ENCODE results near the gene FHIT.

FHIT gene

DNA sequence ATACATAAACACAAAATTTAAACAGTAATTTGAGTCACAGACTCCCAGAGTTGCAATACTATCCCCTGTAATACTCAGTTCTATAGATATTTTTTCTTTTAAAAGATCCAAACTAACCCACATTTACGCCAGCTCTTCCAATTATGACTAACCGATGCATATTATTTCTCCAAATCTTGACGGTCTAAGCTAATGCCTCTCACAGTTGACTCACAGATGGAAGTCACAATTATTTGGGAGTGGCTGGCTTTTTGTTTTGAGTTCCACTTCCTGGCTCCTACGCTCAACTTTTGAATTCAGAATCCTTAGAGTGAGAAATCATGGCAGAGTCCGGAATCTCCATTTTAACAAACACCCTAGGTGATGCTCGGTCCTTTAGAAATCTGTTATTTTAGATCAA is 749.9 kb downstream of the FHIT start:
- no peak for DNase-seq (ENCODE audit: low read depth in 3 of 3)

- no peak for DNase-seq (ENCODE audit: low read depth in 3 of 3)
Observed at GRCh38 chr3:60497902-60498301, 753.4 kb downstream of the FHIT start.

DNA sequence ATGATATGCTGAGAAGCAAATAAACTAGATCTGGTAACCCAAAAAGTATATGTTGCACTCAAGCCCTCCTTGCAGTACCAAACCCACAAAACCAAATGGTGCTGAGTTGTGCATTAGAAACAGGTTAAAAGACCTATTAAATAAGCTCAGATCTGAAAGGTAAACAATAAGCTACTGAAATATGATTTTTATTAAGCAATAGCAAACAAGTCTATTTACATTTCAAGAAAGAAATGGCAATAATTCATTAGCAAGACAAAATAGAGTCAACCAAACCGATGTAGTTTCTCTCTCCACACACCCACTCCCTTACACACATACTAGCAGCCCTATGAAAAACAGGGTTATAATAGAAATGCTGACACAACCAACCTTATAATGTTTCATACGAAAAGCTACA is 760.3 kb downstream of the FHIT start:
- no peak for DNase-seq (ENCODE audit: low read depth in 3 of 3)

GRCh38 chr3:60475096-60475495 is 776.2 kb downstream of the FHIT start:
- no peak for DNase-seq (ENCODE audit: low read depth in 3 of 3)

GRCh38 chr3:60469481-60469880 is 781.8 kb downstream of the FHIT start:
- no peak for DNase-seq (ENCODE audit: low read depth in 3 of 3)

- DNase-seq (ENCODE audit: low read depth in 3 of 3): no peak
Observed at GRCh38 chr3:60463685-60464084, 787.6 kb downstream of the FHIT start.

DNA sequence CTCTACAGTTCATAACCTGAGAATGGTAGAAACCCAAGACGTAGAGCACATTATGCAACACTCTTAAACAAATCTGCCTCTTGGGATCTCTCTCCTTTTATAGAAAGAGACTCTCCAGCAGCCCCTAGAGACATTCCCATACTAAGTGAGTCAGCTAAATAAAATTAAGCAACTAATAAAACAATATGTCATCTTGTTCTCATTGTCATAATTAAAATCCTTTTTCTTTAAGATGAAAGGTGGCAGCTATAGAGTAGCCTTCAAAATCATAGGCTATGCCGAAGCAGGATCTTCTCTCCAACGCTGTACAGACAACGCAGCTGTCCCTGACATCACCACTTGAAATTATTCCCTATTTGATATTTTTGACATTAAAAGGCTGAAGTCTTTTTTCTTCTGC is 790.0 kb downstream of the FHIT start:
- DNase-seq (ENCODE audit: low read depth in 3 of 3): no peak

DNA sequence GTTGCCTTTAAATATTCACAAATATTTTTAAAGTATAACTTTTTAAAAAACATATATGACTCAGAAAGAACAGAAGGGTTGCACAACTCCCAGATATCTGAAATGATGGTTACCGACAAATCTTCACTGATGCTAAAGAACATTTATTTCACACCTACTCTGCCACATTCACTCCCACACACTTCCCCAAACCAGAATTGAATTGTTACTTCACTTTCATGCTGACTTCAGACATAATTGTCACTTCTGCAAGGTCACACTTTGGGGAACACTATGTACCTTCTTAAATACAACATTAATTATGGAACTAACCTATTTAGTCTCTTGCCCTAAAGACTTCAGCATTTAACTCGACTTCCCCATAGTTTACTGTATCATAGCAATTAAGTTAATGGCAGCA is 795.1 kb downstream of the FHIT start:
- DNase-seq (ENCODE audit: low read depth in 3 of 3): no peak

DNA sequence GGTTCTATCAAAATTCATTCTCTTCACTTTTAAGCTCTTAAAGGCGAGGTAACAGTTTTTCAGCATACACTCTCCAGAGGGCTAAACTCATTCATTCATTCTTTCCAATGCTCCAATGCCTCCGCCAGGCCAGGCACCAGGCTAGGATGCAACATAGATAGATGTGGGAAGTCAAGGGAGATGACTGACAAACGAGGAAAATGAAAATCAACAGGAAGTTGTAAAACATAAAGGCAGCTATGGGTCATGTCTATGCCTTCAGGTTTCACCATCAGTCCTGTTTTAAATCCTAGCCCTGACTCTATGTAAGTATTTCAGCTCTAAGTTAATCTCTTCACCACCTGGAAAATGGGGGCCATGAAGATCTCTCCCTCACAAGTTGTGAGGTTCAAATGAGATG is 797.9 kb downstream of the FHIT start:
- DNase-seq (ENCODE audit: low read depth in 3 of 3): no peak

GRCh38 chr3:60448696-60449095 is 802.6 kb downstream of the FHIT start:
- DNase-seq (ENCODE audit: low read depth in 3 of 3): no peak

GRCh38 chr3:60445446-60445845 is 805.8 kb downstream of the FHIT start:
- no peak for DNase-seq (ENCODE audit: low read depth in 3 of 3)

DNA sequence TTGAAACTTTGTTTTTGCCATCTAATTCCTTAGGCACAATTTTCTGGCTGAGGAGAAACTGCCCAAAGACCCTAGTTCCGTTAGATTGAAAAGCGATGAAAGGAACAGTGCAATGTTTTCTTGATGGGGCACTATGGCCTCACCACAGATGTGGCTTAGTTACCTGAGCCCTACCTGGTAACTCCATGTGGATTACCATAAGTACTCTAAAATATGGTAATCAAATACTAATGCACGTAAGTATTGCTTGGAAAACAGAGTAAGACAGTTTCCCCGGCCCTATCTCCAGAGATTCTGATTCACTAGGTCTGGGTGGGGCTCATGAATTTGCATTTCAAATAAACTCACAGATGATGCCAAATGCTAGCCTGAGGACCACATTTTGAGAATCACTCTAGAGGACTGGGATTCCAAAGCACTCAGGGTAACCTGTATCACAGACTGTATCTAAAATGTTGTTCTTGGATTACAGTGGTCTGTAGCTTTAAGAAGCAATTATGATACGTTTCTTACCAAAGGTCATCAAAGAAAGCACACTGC is 806.3 kb downstream of the FHIT start:
- no peak for DNase-seq (ENCODE audit: low read depth in 3 of 3)

DNA sequence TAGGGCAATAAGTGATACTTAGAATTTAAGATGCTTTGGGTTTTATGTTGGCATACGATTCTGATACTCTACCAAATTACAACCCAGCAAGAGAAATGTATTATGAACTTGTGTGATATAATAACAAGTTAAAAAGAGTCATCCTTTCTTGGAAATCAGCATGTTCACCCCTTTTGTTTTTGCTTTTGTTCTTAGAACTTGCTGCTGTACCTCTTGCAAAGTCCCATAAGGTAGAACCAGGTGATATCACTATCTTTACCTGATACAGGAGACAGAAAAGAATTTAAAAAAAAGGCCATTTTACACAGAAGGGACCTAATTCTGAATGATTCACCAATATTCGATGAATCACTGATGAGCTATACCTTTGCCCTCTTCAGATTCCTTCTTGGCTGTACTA is 810.4 kb downstream of the FHIT start:
- no peak for DNase-seq (ENCODE audit: low read depth in 3 of 3)

DNA sequence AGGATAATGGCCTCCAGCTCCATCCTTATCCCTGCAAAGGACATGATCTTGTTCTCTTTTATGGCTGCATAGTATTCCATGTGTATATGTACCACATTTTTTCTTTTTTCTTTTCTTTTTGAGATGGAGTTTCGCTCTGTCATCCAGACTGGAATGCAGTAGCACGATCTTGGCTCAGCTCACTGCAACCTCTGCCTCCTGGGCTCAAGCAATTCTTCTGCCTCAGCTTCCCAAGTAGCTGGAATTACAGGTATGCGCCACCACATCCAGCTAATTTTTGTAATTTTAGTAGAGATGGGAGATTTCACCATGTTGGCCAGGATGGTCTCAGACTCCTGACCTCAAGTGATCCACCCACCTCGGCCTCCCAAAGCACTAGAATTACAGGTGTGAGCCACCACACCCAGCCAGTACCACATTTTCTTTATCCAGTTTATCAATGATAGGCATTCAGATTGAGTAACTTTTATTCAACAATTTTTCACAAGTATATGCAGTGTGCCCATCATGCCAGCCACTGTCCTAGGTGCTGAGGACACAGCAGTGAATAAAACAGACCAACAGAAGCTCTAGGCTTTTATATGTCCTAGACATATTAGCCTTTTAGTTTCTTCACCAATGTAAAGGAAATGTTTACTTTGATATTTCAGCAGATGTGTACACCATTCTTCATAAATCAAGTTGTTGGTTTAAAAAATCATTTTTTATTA is 815.2 kb downstream of the FHIT start:
- DNase-seq (ENCODE audit: low read depth in 3 of 3): no peak

GRCh38 chr3:60434950-60435349 is 816.3 kb downstream of the FHIT start:
- DNase-seq (ENCODE audit: low read depth in 3 of 3): no peak

GRCh38 chr3:60434323-60434722 is 816.9 kb downstream of the FHIT start:
- DNase-seq (ENCODE audit: low read depth in 3 of 3): no peak

GRCh38 chr3:60431599-60431958 is 819.7 kb downstream of the FHIT start:
- no peak for DNase-seq (ENCODE audit: low read depth in 3 of 3)

DNA sequence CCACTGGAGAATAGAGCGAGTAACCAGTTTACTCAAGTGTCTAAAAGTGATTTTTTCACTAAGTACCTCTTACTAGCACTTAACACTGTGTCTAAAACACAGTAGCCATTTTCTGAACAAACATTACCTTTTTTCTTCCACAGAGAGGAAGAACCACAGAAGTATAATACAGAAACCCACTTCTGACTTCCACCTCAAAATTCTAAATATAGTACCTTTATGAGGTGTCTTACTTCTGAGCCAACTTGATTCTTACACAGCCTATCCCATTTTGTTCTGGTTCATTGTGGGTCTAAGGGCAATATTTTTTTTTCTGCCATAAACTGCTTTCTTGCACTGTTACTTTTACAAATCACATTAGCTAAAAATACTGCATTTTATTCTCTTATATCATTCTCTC is 821.0 kb downstream of the FHIT start:
- DNase-seq (ENCODE audit: low read depth in 3 of 3): no peak

- DNase-seq (ENCODE audit: low read depth in 3 of 3): no peak
Observed at GRCh38 chr3:60427109-60427508, 824.1 kb downstream of the FHIT start.

DNA sequence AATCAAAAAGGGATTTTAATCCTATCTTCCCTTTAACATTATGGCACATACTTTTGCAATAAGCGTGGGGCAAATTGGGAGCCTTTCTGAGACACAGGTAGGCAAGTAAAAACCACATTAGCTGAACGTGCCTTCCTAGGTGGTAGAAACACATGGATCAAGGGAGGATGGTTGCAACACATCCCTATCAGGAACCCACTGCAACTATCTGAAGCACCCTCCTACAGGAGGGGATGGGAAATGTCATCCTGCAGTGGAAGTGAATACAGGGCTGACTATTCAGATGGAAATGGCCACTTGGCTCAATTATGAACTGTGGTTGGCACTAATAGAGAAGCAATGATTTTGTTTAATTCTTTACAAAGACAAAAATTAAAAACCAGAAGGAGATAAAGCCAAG is 826.3 kb downstream of the FHIT start:
- no peak for DNase-seq (ENCODE audit: low read depth in 3 of 3)

- DNase-seq (ENCODE audit: low read depth in 3 of 3): no peak
Observed at GRCh38 chr3:60424034-60424433, 827.2 kb downstream of the FHIT start.

- no peak for DNase-seq (ENCODE audit: low read depth in 3 of 3)
Observed at GRCh38 chr3:60423556-60423955, 827.7 kb downstream of the FHIT start.

DNA sequence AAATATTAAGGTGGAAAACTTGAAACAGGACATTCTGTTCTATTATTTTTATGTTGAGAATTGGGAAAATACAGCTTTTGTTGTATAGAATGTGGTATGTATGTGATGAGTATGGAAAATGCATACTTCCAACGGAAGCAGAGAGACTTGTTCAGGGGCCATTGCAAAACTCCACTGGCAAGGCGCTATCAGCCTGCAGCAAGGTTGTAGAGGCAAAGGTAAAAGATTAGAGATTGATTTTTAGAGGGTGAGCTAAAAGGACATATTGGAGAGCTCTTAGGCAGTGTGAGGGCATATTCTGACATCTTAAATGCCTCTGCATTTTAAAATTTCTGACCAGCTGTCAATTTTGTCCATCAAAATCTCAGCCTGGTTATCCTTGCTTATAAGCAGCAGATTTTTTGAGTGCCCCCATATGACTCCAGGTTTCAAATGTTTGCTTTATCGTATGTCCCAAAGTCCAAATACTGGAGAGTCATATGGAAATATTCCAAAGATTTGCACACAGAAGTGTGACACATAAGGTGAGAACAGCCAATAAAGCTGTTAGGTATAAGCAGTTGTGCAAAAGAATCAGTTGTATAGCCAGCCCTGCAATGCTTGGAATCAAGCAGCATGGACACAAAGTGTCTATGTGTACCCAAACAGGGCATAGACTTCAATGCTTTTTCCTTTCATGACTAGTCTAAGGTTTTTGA is 829.4 kb downstream of the FHIT start:
- no peak for DNase-seq (ENCODE audit: low read depth in 3 of 3)

DNA sequence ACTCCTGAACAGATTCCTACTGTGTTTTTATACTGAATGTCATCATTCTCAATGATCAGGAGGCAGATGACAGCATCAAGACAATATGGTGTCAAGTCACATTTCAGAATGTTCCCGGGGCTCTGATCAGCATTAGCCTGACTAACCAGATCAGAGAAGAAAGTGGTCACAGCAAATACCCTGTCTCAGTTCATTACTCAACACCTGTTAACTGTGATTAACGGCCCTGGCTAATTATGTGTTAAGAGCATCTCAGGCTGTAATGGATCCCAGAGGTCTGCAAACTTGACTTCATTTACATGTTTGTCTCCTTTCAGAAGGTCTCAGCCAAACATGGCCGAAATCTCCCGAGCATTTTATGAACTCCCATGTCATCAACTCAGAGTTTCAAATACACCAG is 833.7 kb downstream of the FHIT start:
- DNase-seq (ENCODE audit: low read depth in 3 of 3): no peak
